ENCODE data around the gene ELMO1.

- TF ChIP-seq, protein P1, sequence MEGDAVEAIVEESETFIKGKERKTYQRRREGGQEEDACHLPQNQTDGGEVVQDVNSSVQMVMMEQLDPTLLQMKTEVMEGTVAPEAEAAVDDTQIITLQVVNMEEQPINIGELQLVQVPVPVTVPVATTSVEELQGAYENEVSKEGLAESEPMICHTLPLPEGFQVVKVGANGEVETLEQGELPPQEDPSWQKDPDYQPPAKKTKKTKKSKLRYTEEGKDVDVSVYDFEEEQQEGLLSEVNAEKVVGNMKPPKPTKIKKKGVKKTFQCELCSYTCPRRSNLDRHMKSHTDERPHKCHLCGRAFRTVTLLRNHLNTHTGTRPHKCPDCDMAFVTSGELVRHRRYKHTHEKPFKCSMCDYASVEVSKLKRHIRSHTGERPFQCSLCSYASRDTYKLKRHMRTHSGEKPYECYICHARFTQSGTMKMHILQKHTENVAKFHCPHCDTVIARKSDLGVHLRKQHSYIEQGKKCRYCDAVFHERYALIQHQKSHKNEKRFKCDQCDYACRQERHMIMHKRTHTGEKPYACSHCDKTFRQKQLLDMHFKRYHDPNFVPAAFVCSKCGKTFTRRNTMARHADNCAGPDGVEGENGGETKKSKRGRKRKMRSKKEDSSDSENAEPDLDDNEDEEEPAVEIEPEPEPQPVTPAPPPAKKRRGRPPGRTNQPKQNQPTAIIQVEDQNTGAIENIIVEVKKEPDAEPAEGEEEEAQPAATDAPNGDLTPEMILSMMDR (IDR thresholded peaks at IDR 0.05): no peak
- TF ChIP-seq POLR2A (IDR thresholded peaks at IDR 0.05): no peak
- no peak for TF ChIP-seq EP300 (IDR thresholded peaks at IDR 0.05)
Measured at GRCh38 chr7:37205451-37205850, 243.2 kb downstream of the ELMO1 start.

Data from ovary (tissue), 3 donors.